CD4-positive, CD25-positive, alpha-beta regulatory T cell (primary cell): ENCODE measurements around the gene CHURC1. TPM values are rescaled to one million over a fixed set of nuclear protein-coding genes. Genes with fewer than 3 reads are reported as not detected.

Source experiments
- ATAC-seq, 2 donors: fragments of 150-1000 bp; cut with Tn5 transposase; one replicate each; pipeline ENCODE4 v1.10.0; 2021; ENCODE audit warnings: low read depth in 2 of 2, moderate number of reproducible peaks in 2 of 2, moderate library complexity in 1 of 2
- DNase-seq, 3 donors: peaks; one replicate each; pipeline versions ENCODE4 v3.0.0 to v3.0.0-alpha.2; 2012 to 2022; ENCODE audit warnings: mixed read lengths in 1 of 3
- H3K27ac ChIP-seq: one replicate; pipeline ENCODE4 v1.7.0; 2013; ENCODE audit warnings: mild to moderate bottlenecking, low read length; ENCODE audit not compliant: insufficient read depth, poor library complexity, severe bottlenecking
- H3K27me3 ChIP-seq: one replicate; pipeline ENCODE4 v1.7.0; 2013; ENCODE audit warnings: low read length; ENCODE audit not compliant: control insufficient read depth, insufficient read depth
- H3K36me3 ChIP-seq: one replicate; pipeline ENCODE4 v1.7.0; 2013; ENCODE audit warnings: mild to moderate bottlenecking, low read length, moderate library complexity; ENCODE audit not compliant: control insufficient read depth, insufficient read depth
- H3K4me1 ChIP-seq: 2 replicates; pipeline ENCODE4 v1.7.0; 2013; ENCODE audit warnings: mild to moderate bottlenecking, low read length; ENCODE audit not compliant: insufficient read depth, control insufficient read depth, poor library complexity, severe bottlenecking
- H3K4me3 ChIP-seq: one replicate; pipeline ENCODE4 v1.7.0; 2013; ENCODE audit warnings: low read depth, mild to moderate bottlenecking, low read length, moderate library complexity
- H3K9me3 ChIP-seq, 2 experiments: 1 replicate in 1 of 2; 2 replicates in 1 of 2; pipeline ENCODE4 v1.7.0; 2013; ENCODE audit warnings: low read length in 2 of 2, mild to moderate bottlenecking in 1 of 2, moderate library complexity in 1 of 2; ENCODE audit not compliant: control insufficient read depth in 2 of 2
- H3K27ac Mint-ChIP-seq, 3 donors: one replicate each; pipeline ENCODE4 v1.8.0; 2020 to 2022; ENCODE audit warnings: mild to moderate bottlenecking in 3 of 3, mixed read lengths in 3 of 3, moderate library complexity in 2 of 3
- H3K27me3 Mint-ChIP-seq: one replicate; pipeline ENCODE4 v1.8.0; 2022; ENCODE audit warnings: mild to moderate bottlenecking, mixed read lengths
- H3K36me3 Mint-ChIP-seq: one replicate; pipeline ENCODE4 v1.8.0; 2020; ENCODE audit warnings: mixed read lengths
- H3K4me1 Mint-ChIP-seq, 4 donors: one replicate each; pipeline ENCODE4 v1.8.0; 2020 to 2022; ENCODE audit warnings: mixed read lengths in 4 of 4, mild to moderate bottlenecking in 1 of 4
- H3K4me3 Mint-ChIP-seq, 4 donors: one replicate each; pipeline ENCODE4 v1.8.0; 2020 to 2022; ENCODE audit warnings: mild to moderate bottlenecking in 4 of 4, mixed read lengths in 4 of 4, moderate library complexity in 3 of 4
- H3K9me3 Mint-ChIP-seq, 7 donors: one replicate each; pipeline ENCODE4 v1.8.0; 2020 to 2022; ENCODE audit warnings: mixed read lengths in 7 of 7, mild to moderate bottlenecking in 3 of 7, moderate library complexity in 2 of 7
- polyA plus RNA-seq, 4 donors: library from polyadenylated mRNA; unstranded; fragments of 300-500 nt; fragmentation: Illumina TruSeq; gene quantifications; one replicate each; pipeline ENCODE4 v1.2.3, GENCODE V29; 2021
- total RNA-seq: library from RNA; stranded (reverse); gene quantifications from one replicate; pipeline ENCODE4 v1.2.3, GENCODE V29; 2022

Gene CHURC1
- total and polyA plus RNA-seq, 5 donors from 2014 or later, result 95.3 to 228 (median 181) TPM

DNA sequence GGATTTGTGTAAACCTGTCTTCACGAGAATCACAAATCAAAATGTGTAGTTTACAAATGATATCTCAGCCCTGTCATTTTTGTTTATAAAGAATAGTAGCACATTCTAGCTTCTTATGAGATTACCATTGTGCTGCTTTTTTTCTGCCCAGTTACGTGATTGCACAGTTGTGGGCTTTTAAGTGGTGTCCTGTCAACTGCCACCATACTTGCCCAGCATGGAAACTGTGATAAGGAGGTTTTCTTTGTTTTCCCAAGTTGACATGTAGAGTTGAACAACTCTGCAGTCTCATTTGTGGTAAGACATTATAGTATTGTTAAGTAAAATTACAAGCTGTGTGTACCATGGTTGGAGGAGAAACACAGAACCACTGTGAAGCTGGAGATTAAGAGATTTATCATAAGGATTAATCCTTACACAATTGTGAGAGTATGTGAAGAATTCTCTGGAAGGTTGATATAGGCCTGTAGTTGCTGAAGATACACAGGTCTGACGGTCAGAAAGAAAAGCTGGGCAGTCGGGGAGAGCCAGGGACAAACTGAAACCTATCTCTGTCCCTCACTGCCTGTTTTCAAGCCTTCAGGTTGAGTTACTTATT lies 12.2 kb downstream of the CHURC1 start:
- Histone ChIP-seq H3K9me3 (no peaks in the 10 kb centered on the region), H3K36me3 (peaks cover 40% of the 10 kb centered on the region), H3K27me3 (no peaks in the 10 kb centered on the region), H3K27ac (peak overlapping the region; percentile 81), H3K4me1 (peaks cover 82% of the 10 kb centered on the region), H3K4me3 (no peak overlapping the region)
- DNase-seq (no peak), ATAC-seq (no peak)
- peaks cover 35% of the 10 kb centered on the region for H3K36me3 Mint-ChIP-seq
- H3K27ac Mint-ChIP-seq, result peak overlapping the region; percentile 22 to 85 (median 74)
- no peaks in the 10 kb centered on the region for H3K27me3 Mint-ChIP-seq
- H3K9me3 Mint-ChIP-seq, result no peaks in the 10 kb centered on the region
- peaks cover 25 to 52% (median 43%) of the 10 kb centered on the region in 4 donors for H3K4me1 Mint-ChIP-seq
- H3K4me3 Mint-ChIP-seq, result no peak overlapping the region

DNA sequence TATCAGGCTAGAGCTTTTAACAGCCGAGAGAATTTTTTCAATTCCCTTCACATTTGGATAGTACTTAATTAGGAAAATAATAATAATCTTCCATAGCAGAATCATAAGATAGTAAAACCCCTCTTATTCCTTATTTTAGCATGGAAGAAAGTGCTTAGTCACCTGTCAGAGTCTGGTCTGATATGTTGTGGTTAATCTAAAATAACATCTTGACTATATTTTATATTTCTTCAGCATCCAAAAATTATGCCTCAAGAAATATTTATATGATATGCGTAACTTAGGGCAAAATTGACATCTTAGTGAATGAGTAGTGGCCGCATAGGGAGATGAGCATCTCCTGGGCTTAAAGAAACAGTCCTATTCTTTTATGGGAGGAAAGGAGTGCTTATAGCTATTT lies 12.8 kb downstream of the CHURC1 start:
- peaks cover 22 to 49% (median 39%) of the 10 kb centered on the region in 4 donors for H3K4me1 Mint-ChIP-seq
- Histone ChIP-seq H3K4me3 (no peak overlapping the region), H3K27me3 (no peaks in the 10 kb centered on the region), H3K27ac (peak overlapping the region; percentile 81), H3K9me3 (no peaks in the 10 kb centered on the region), H3K36me3 (peaks cover 40% of the 10 kb centered on the region), H3K4me1 (peaks cover 82% of the 10 kb centered on the region)
- no peak overlapping the region for H3K4me3 Mint-ChIP-seq
- H3K9me3 Mint-ChIP-seq, result no peaks in the 10 kb centered on the region
- DNase-seq (no peak), ATAC-seq (no peak)
- no peaks in the 10 kb centered on the region for H3K27me3 Mint-ChIP-seq
- H3K36me3 Mint-ChIP-seq, result peaks cover 30% of the 10 kb centered on the region
- peak overlapping the region in 2 of 3 donors; percentile 22 to 74 for H3K27ac Mint-ChIP-seq

DNA sequence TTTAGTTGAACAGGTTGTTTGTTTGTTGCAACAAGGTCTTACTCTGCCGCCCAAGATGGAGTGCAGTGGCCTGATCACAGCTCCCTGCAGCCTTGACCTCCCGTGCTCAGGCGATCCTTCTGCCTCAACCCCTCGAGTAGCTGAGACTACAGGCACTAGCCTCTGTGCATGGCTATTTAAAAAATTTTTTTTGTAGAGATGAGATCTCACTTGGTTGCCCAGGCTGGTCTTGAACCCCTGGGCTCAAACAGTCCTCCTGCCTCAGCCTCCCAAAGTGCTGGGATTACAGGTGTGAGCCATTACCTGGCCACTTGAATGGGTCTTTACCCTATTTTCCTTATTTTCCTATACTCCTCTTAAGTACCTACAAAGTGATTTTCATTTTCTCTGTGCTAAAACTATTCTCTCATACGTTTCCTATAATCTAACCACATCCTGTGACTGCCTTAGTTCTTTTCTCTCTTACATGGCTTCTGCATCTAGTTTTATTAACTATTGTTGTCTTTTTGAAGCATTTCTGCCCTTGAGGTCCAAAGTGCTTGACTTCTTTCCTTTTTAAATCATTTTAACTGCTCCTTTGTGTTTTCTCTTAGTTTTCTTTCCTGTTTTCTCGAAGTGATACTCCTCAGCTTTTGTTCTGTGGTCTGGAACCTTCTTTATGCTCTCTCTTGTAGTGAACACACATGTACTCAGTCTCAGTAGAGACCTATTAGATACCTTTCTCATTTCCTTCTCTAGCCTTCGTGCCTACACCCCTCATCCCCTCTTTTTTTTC lies 14.2 kb downstream of the CHURC1 start:
- Histone ChIP-seq H3K36me3 (peaks cover 53% of the 10 kb centered on the region), H3K27ac (peak overlapping the region; percentile 81)
- no peak overlapping the region for H3K27ac Mint-ChIP-seq

GRCh38 chr14:64929014-64929359 lies 14.7 kb downstream of the CHURC1 start:
- no peak overlapping the region for H3K4me3 Mint-ChIP-seq
- peak overlapping the region; percentile 81 for H3K27ac ChIP-seq
- peaks cover 73% of the 10 kb centered on the region for H3K4me1 ChIP-seq
- peaks cover 13 to 53% (median 33%) of the 10 kb centered on the region in 4 donors for H3K4me1 Mint-ChIP-seq
- peak overlapping the region; percentile 79 for H3K4me3 ChIP-seq
- peak in 1 of 3 donors; percentile 10 for DNase-seq
- no peaks in the 10 kb centered on the region for H3K27me3 Mint-ChIP-seq
- H3K27me3 ChIP-seq, result no peaks in the 10 kb centered on the region
- H3K9me3 Mint-ChIP-seq, result no peaks in the 10 kb centered on the region
- peaks cover 56% of the 10 kb centered on the region for H3K36me3 ChIP-seq
- ATAC-seq, result peak in 1 of 2 donors; percentile 25
- H3K27ac Mint-ChIP-seq, result no peak overlapping the region
- H3K36me3 Mint-ChIP-seq, result peaks cover 32% of the 10 kb centered on the region
- no peaks in the 10 kb centered on the region for H3K9me3 ChIP-seq

More for the DNA sequence above, 14.2 kb downstream of the CHURC1 start:
- H3K4me1 ChIP-seq, result peaks cover 72% of the 10 kb centered on the region
- H3K4me3 Mint-ChIP-seq, result no peak overlapping the region
- ATAC-seq (peak; percentile 89), DNase-seq (peak in 2 of 3 donors; percentile 66 to 74)
- no peaks in the 10 kb centered on the region for H3K9me3 ChIP-seq
- H3K36me3 Mint-ChIP-seq, result peaks cover 29% of the 10 kb centered on the region
- peaks cover 17 to 56% (median 34%) of the 10 kb centered on the region in 4 donors for H3K4me1 Mint-ChIP-seq
- H3K27me3 ChIP-seq, result no peaks in the 10 kb centered on the region
- peak overlapping the region; percentile 79 for H3K4me3 ChIP-seq
- H3K9me3 Mint-ChIP-seq, result no peaks in the 10 kb centered on the region
- H3K27me3 Mint-ChIP-seq, result no peaks in the 10 kb centered on the region

DNA sequence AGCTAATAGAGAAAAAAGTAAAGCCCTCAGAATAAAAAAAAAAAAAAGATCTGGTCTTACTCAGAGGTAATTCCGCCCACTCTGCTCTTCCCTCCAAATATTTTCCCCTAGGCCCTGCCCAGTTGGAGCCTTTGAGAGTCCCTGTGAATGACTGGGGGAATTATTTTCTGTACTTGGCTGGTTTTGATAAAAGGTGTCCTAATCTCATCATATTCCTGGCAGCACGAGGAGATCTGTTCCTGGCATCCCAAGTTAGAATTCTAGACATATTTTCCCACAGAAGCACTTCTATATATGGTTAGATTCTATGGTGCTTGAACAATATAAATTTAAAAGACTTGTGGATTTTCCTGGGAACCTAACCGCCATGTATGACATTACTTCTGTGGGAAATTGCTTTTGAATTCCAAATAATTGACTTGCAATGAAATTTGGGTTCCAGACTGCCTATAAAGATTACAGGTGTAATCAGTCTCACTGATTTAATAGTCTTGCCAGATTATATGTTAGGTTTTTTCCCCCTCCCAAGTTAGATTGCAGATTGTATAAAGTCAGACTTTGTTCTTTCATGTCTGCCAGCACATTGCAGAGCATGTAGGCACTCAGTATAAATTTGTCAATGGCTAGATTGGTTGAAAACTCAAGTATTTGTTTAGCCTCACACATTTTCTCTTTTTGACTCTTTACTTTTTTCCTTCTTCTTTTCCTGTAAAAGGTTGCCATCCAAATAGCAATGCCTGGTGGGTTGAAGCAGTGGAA lies 16.0 kb downstream of the CHURC1 start:
- peaks cover 35% of the 10 kb centered on the region for H3K36me3 Mint-ChIP-seq
- H3K9me3 Mint-ChIP-seq, result no peaks in the 10 kb centered on the region
- no peaks in the 10 kb centered on the region for H3K27me3 Mint-ChIP-seq
- H3K4me1 Mint-ChIP-seq, result peaks cover 17 to 56% (median 37%) of the 10 kb centered on the region in 4 donors
- H3K36me3 ChIP-seq, result peaks cover 46% of the 10 kb centered on the region
- peak overlapping the region; percentile 79 for H3K4me3 ChIP-seq
- H3K27me3 ChIP-seq, result no peaks in the 10 kb centered on the region
- ATAC-seq (no peak), DNase-seq (no peak)
- no peak overlapping the region for H3K27ac Mint-ChIP-seq
- no peaks in the 10 kb centered on the region for H3K9me3 ChIP-seq
- H3K4me3 Mint-ChIP-seq, result peak overlapping the region; percentile 39 to 73 (median 58)
- peak overlapping the region; percentile 81 for H3K27ac ChIP-seq
- peaks cover 67% of the 10 kb centered on the region for H3K4me1 ChIP-seq

- peaks cover 33% of the 10 kb centered on the region for H3K36me3 Mint-ChIP-seq
- ATAC-seq, result no peak
Observed at GRCh38 chr14:64931123-64931522, 16.9 kb downstream of the CHURC1 start.

DNA sequence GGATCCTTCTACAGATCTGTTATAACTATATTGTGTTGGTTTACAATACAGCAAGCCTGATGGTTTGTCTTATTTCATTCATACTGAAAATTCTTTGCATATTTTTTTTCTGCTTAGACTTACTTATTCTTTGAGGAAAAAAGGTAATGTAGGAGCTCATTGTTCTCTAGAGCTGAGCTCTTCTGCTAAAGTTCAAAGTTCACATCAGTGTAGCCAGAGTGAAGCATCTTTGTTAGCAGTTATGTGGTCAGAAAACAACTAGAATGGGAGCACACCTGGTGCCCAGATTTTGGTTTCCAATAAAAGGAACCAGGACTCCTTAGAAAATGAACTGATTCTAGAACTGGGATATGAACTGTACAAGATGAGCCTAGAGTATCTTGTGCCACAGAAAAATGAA lies 18.0 kb downstream of the CHURC1 start:
- Mint-ChIP-seq H3K27me3 (no peaks in the 10 kb centered on the region), H3K4me1 (peaks cover 34 to 63% (median 46%) of the 10 kb centered on the region in 4 donors), H3K27ac (peak overlapping the region in 2 of 3 donors; percentile 79 to 90), H3K36me3 (peaks cover 28% of the 10 kb centered on the region), H3K9me3 (no peaks in the 10 kb centered on the region), H3K4me3 (no peak overlapping the region)
- Histone ChIP-seq H3K9me3 (no peaks in the 10 kb centered on the region), H3K4me1 (peaks cover 68% of the 10 kb centered on the region), H3K27me3 (no peaks in the 10 kb centered on the region), H3K27ac (no peak overlapping the region), H3K4me3 (no peak overlapping the region), H3K36me3 (peaks cover 37% of the 10 kb centered on the region)
- DNase-seq (no peak), ATAC-seq (no peak)

More at GRCh38 chr14:64931123-64931522, 16.9 kb downstream of the CHURC1 start:
- no peak overlapping the region for H3K4me3 ChIP-seq
- no peaks in the 10 kb centered on the region for H3K27me3 ChIP-seq
- H3K36me3 ChIP-seq, result peaks cover 39% of the 10 kb centered on the region
- peaks cover 72% of the 10 kb centered on the region for H3K4me1 ChIP-seq
- Mint-ChIP-seq H3K27ac (peak overlapping the region in 1 of 3 donors; percentile 87), H3K27me3 (no peaks in the 10 kb centered on the region), H3K4me1 (peaks cover 23 to 53% (median 41%) of the 10 kb centered on the region in 4 donors), H3K9me3 (no peaks in the 10 kb centered on the region), H3K4me3 (peak overlapping the region in 2 of 4 donors; percentile 58 to 59)
- DNase-seq, result no peak
- H3K27ac ChIP-seq, result peak overlapping the region; percentile 81
- no peaks in the 10 kb centered on the region for H3K9me3 ChIP-seq
